Stimulated activated naive CD8-positive, alpha-beta T cell treated with anti-CD3 and anti-CD28 coated beads, Interleukin-15, Interleukin-2, amounts not matched to agents 100 ng/mL and 50 ng/mL, for 24 hours (primary cell): ENCODE measurements around the gene MAPKAPK5.
A peak's percentile ranks its signal among the peaks of the same experiment; 100 is the strongest.
"Not testable (repeated sequence)": the region's sequence is repeated elsewhere in the genome, so short reads cannot be mapped to it uniquely, and the experiment has no call there.

Experiments used
- H3K27ac Mint-ChIP-seq: one replicate; pipeline ENCODE4 v1.8.0; 2021; ENCODE audit warnings: mild to moderate bottlenecking, mixed read lengths
- H3K27me3 Mint-ChIP-seq: one replicate; pipeline ENCODE4 v1.8.0; 2021; ENCODE audit warnings: mixed read lengths
- H3K36me3 Mint-ChIP-seq: one replicate; pipeline ENCODE4 v1.8.0; 2021; ENCODE audit warnings: low read depth, mixed read lengths
- H3K4me1 Mint-ChIP-seq: one replicate; pipeline ENCODE4 v1.8.0; 2021; ENCODE audit warnings: low read depth, mixed read lengths
- H3K4me3 Mint-ChIP-seq: one replicate; pipeline ENCODE4 v1.8.0; 2021; ENCODE audit warnings: mild to moderate bottlenecking, mixed read lengths
- H3K9me3 Mint-ChIP-seq: one replicate; pipeline ENCODE4 v1.8.0; 2021; ENCODE audit warnings: mixed read lengths

The MAPKAPK5 gene

GRCh38 chr12:111841750-111842555 is at the start of gene MAPKAPK5:
TSS of gene MAPKAPK5 (plus strand) at chr12:111842228. CDS start at chr12:111842734, 506 bp downstream.
- Mint-ChIP-seq H3K27me3 (no peaks in the 10 kb centered on the region), H3K9me3 (no peaks in the 10 kb centered on the region), H3K4me3 (peak within 1 kb of the TSS; percentile 95), H3K27ac (peak within 1 kb of the TSS; percentile 98), H3K36me3 (peaks cover 46% of the 10 kb centered on the region), H3K4me1 (peaks cover 66% of the 10 kb centered on the region)

GRCh38 chr12:111792856-111793235 is 49.2 kb upstream of the MAPKAPK5 start:
- Mint-ChIP-seq H3K27me3 (no peaks in the 10 kb centered on the region), H3K36me3 (no peaks in the 10 kb centered on the region), H3K27ac (no peak overlapping the region), H3K4me3 (no peak overlapping the region), H3K9me3 (no peaks in the 10 kb centered on the region), H3K4me1 (no peaks in the 10 kb centered on the region)

- no peaks in the 10 kb centered on the region for H3K4me1 Mint-ChIP-seq
- H3K9me3 Mint-ChIP-seq: no peaks in the 10 kb centered on the region
- H3K4me3 Mint-ChIP-seq: no peak overlapping the region
- no peaks in the 10 kb centered on the region for H3K27me3 Mint-ChIP-seq
- no peak overlapping the region for H3K27ac Mint-ChIP-seq
- no peaks in the 10 kb centered on the region for H3K36me3 Mint-ChIP-seq
Observed at GRCh38 chr12:111798182-111798581, 43.8 kb upstream of the MAPKAPK5 start.

- no peak overlapping the region for H3K4me3 Mint-ChIP-seq
- no peaks in the 10 kb centered on the region for H3K4me1 Mint-ChIP-seq
- no peak overlapping the region for H3K27ac Mint-ChIP-seq
- no peaks in the 10 kb centered on the region for H3K36me3 Mint-ChIP-seq
- no peaks in the 10 kb centered on the region for H3K27me3 Mint-ChIP-seq
- no peaks in the 10 kb centered on the region for H3K9me3 Mint-ChIP-seq
Observed at GRCh38 chr12:111799758-111800157, 42.3 kb upstream of the MAPKAPK5 start.

- Mint-ChIP-seq H3K9me3 (no peaks in the 10 kb centered on the region), H3K27me3 (no peaks in the 10 kb centered on the region), H3K36me3 (no peaks in the 10 kb centered on the region), H3K4me3 (no peak overlapping the region), H3K4me1 (no peaks in the 10 kb centered on the region), H3K27ac (no peak overlapping the region)
Observed at GRCh38 chr12:111803038-111803626, 38.9 kb upstream of the MAPKAPK5 start.

GRCh38 chr12:111803851-111804250 is 38.2 kb upstream of the MAPKAPK5 start:
- Mint-ChIP-seq H3K4me3 (no peak overlapping the region), H3K27ac (no peak overlapping the region), H3K9me3 (no peaks in the 10 kb centered on the region), H3K36me3 (no peaks in the 10 kb centered on the region), H3K4me1 (no peaks in the 10 kb centered on the region), H3K27me3 (no peaks in the 10 kb centered on the region)

- Mint-ChIP-seq H3K27ac (no peak overlapping the region), H3K9me3 (no peaks in the 10 kb centered on the region), H3K36me3 (no peaks in the 10 kb centered on the region), H3K4me1 (no peaks in the 10 kb centered on the region), H3K27me3 (no peaks in the 10 kb centered on the region), H3K4me3 (no peak overlapping the region)
Observed at GRCh38 chr12:111806304-111806703, 35.7 kb upstream of the MAPKAPK5 start.

- no peaks in the 10 kb centered on the region for H3K9me3 Mint-ChIP-seq
- no peaks in the 10 kb centered on the region for H3K27me3 Mint-ChIP-seq
- H3K36me3 Mint-ChIP-seq: no peaks in the 10 kb centered on the region
- peak overlapping the region; percentile 42 for H3K27ac Mint-ChIP-seq
- no peak overlapping the region for H3K4me3 Mint-ChIP-seq
- H3K4me1 Mint-ChIP-seq: no peaks in the 10 kb centered on the region
Observed at GRCh38 chr12:111807232-111807631, 34.8 kb upstream of the MAPKAPK5 start.

- Mint-ChIP-seq H3K9me3 (no peaks in the 10 kb centered on the region), H3K36me3 (no peaks in the 10 kb centered on the region), H3K4me1 (peaks cover 9% of the 10 kb centered on the region), H3K27me3 (peaks cover 3% of the 10 kb centered on the region), H3K27ac (no peak overlapping the region), H3K4me3 (no peak overlapping the region)
Observed at GRCh38 chr12:111812881-111813741, 28.9 kb upstream of the MAPKAPK5 start.

- H3K4me1 Mint-ChIP-seq: peaks cover 9% of the 10 kb centered on the region
- H3K9me3 Mint-ChIP-seq: no peaks in the 10 kb centered on the region
- peaks cover 7% of the 10 kb centered on the region for H3K27me3 Mint-ChIP-seq
- H3K27ac Mint-ChIP-seq: no peak overlapping the region
- no peak overlapping the region for H3K4me3 Mint-ChIP-seq
- H3K36me3 Mint-ChIP-seq: no peaks in the 10 kb centered on the region
Observed at GRCh38 chr12:111816065-111816615, 25.9 kb upstream of the MAPKAPK5 start.

GRCh38 chr12:111816898-111817297 is 25.1 kb upstream of the MAPKAPK5 start:
- not testable (repeated sequence) for H3K27ac Mint-ChIP-seq, H3K9me3 Mint-ChIP-seq

GRCh38 chr12:111818340-111818739 is 23.7 kb upstream of the MAPKAPK5 start:
- H3K4me3 Mint-ChIP-seq: no peak overlapping the region
- peaks cover 16% of the 10 kb centered on the region for H3K27me3 Mint-ChIP-seq
- H3K36me3 Mint-ChIP-seq: no peaks in the 10 kb centered on the region
- H3K4me1 Mint-ChIP-seq: peaks cover 1% of the 10 kb centered on the region
- no peak overlapping the region for H3K27ac Mint-ChIP-seq
- H3K9me3 Mint-ChIP-seq: no peaks in the 10 kb centered on the region

More at GRCh38 chr12:111816898-111817297, 25.1 kb upstream of the MAPKAPK5 start:
- H3K4me3 Mint-ChIP-seq, H3K27me3 Mint-ChIP-seq, H3K36me3 Mint-ChIP-seq, H3K4me1 Mint-ChIP-seq: not testable (repeated sequence)

- peaks cover 23% of the 10 kb centered on the region for H3K27me3 Mint-ChIP-seq
- H3K4me3 Mint-ChIP-seq: no peak overlapping the region
- no peaks in the 10 kb centered on the region for H3K9me3 Mint-ChIP-seq
Observed at GRCh38 chr12:111819191-111820158, 22.6 kb upstream of the MAPKAPK5 start.

GRCh38 chr12:111820828-111821227 is 21.2 kb upstream of the MAPKAPK5 start:
- H3K9me3 Mint-ChIP-seq, H3K36me3 Mint-ChIP-seq, H3K4me3 Mint-ChIP-seq, H3K27ac Mint-ChIP-seq, H3K4me1 Mint-ChIP-seq: not testable (repeated sequence)
- H3K27me3 Mint-ChIP-seq: peaks cover 25% of the 10 kb centered on the region

More at GRCh38 chr12:111819191-111820158, 22.6 kb upstream of the MAPKAPK5 start:
- Mint-ChIP-seq H3K27ac (no peak overlapping the region), H3K36me3 (no peaks in the 10 kb centered on the region), H3K4me1 (no peaks in the 10 kb centered on the region)
